ENCODE data around the gene STK10. TPM values are rescaled to one million over a fixed set of nuclear protein-coding genes. Genes with fewer than 3 reads are reported as not detected.

Gene STK10
- total and polyA plus RNA-seq, 12 donors, result 5.6 to 22.3 (median 9.9) TPM

- Histone ChIP-seq H3K27me3 (no peaks in the 10 kb centered on the region), H3K9me3 (no peaks in the 10 kb centered on the region), H3K4me1 (peaks cover 12 to 91% (median 57%) of the 10 kb centered on the region in 9 donors), H3K27ac (peak overlapping the region; percentile 13 to 88 (median 64)), H3K4me3 (peak overlapping the region in 7 of 10 donors; percentile 2 to 33 (median 28)), H3K36me3 (peaks cover 0 to 45% (median 0%) of the 10 kb centered on the region in 9 donors)
- no peak for DNase-seq
- TF ChIP-seq CTCF (IDR thresholded peaks at IDR 0.05), result no peak
- ATAC-seq, result peak; percentile 13 to 67 (median 57)
- WGBS, 2 donors, result 12 to 13% methylated on average over 17 of the region's 17 CpGs
- intact Hi-C loops (cut with DNase I), result loop anchor here in 2 of 10 donors (2.0 to 5.0 kb wide), 2 partner anchors 36 to 78 kb away; partner anchors contain the start of gene STK10 (in 1 of the 2)
Measured at GRCh38 chr5:172110921-172111851, 76.8 kb downstream of the STK10 start.

- no peaks in the 10 kb centered on the region for H3K27me3 ChIP-seq
- DNase-seq, result no peak
- peak in 7 of 8 donors; percentile 11 to 50 (median 43) for ATAC-seq
- peaks cover 12 to 83% (median 48%) of the 10 kb centered on the region in 9 donors for H3K4me1 ChIP-seq
- peak overlapping the region; percentile 13 to 88 (median 64) for H3K27ac ChIP-seq
- intact Hi-C loops (cut with DNase I), result loop anchor here in 2 of 10 donors (2.0 to 5.0 kb wide), 2 partner anchors 37 to 78 kb away; partner anchors contain the start of gene STK10 (in 1 of the 2)
- WGBS, 2 donors, result 37 to 43% methylated on average over 14 of the region's 14 CpGs
- no peaks in the 10 kb centered on the region for H3K9me3 ChIP-seq
- H3K4me3 ChIP-seq, result peak overlapping the region in 2 of 10 donors; percentile 24 to 33
- no peak for TF ChIP-seq CTCF (IDR thresholded peaks at IDR 0.05)
- peaks cover 0 to 45% (median 0%) of the 10 kb centered on the region in 9 donors for H3K36me3 ChIP-seq
Measured at GRCh38 chr5:172110260-172110815, 77.7 kb downstream of the STK10 start.

DNA sequence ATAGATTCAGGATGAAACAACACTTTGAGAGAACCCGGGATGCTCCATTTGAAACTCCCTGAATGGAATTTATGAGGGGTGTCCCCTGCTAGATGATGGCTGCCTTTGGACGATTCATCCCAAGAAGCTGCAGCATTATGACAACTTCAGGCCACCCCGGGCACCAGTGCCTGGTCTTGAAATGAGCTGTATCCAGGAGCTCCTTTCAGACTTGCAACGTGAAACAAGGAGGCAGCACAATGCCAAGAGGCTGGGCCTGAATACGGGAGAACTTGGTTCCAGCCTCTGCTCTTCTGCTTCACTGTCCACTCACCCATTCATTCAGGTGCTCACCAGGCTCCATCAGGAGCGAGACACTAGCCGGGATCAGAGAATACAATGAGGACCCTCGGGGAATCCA lies 78.3 kb downstream of the STK10 start:
- DNase-seq (no peak), ATAC-seq (no peak)
- 69 to 76% methylated on average over 8 of the region's 8 CpGs for WGBS, 2 donors
- no peak for TF ChIP-seq CTCF (IDR thresholded peaks at IDR 0.05)
- Histone ChIP-seq H3K27ac (peak overlapping the region in 4 of 10 donors; percentile 6 to 88 (median 84)), H3K4me3 (no peak overlapping the region), H3K9me3 (no peaks in the 10 kb centered on the region), H3K36me3 (peaks cover 0 to 45% (median 0%) of the 10 kb centered on the region in 9 donors), H3K27me3 (no peaks in the 10 kb centered on the region), H3K4me1 (peaks cover 12 to 77% (median 48%) of the 10 kb centered on the region in 9 donors)
- intact Hi-C loops (cut with DNase I), result loop anchor here (2.0 to 10.0 kb wide), 8 partner anchors 38 to 595 kb away; partner anchors contain the start of genes STK10 (in 1 of the 10) and UBTD2 (in 1 of the 10)

DNA sequence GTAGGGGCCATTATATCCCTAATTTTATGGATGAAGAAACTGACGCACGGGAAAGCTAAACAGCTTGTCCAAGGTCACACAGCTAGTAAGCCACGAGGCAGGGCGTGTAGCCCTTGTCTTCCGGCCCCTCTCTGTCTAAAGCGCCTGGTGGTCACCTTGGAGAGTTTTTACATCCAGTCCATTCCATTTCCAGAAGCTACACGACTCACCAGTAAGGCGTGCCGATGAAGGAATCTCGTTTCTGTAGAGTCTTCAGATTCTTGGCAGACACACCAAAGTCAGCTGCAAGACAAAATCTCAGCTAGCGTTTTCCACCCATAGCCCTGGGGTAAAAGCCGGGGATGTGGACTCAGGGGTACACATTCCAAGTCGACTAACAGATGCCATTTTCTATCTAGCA lies 80.5 kb downstream of the STK10 start:
- Histone ChIP-seq H3K36me3 (peaks cover 0 to 60% (median 0%) of the 10 kb centered on the region in 9 donors), H3K4me3 (peak overlapping the region in 2 of 10 donors; percentile 6 to 26), H3K27me3 (no peaks in the 10 kb centered on the region), H3K4me1 (peaks cover 17 to 78% (median 64%) of the 10 kb centered on the region in 9 donors), H3K9me3 (no peaks in the 10 kb centered on the region), H3K27ac (peak overlapping the region in 1 of 10 donors; percentile 58)
- no peak for DNase-seq
- TF ChIP-seq CTCF (IDR thresholded peaks at IDR 0.05), result no peak
- intact Hi-C loops (cut with DNase I), result loop anchor here in 9 of 10 donors (1.0 to 10.0 kb wide), 9 partner anchors 80 to 597 kb away; partner anchors contain the start of genes STK10 (in 6 of the 9) and UBTD2 (in 1 of the 9)
- ATAC-seq, result no peak
- 30 to 37% methylated on average over 13 of the region's 13 CpGs for WGBS, 2 donors

Measured in heart right ventricle (tissue), 16 donors.